Measurements from ENCODE around the gene LYPD6.

The LYPD6 gene

DNA sequence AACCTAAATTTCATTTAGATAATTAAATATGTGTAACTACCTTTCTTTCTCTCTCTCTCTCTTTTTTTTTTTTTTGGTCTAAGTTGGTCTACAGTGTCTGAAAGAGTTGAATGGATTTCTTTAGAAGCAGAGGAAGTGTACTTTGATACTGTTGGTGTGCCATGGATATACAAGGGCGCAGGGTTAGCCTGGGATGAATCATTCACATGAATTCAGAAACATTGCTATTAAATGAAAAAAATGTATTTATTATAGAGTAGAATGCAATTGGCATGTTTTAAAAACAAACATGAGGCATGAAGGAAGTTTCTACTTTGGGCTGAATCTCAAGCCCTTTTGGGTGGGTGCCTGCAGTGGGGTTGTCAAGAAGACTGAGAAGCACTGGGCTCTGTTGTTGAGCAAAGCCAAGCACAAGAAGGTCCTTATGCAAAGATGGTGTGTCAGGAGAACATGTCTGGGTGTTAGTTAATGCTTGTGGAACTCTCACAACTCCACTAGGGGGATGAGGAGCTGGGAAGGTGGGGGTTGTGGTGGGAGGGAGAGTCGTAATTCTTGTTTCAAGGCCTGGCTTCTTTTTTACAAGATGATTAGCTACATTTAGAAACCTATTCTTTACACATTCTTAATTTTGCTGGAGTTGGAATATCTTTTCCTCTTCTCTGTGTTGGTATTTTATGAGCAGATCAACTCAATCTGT is 57.9 kb downstream of the LYPD6 start:
- no peak for DNase-seq (ENCODE audit: low read depth in 1 of 2, low spot score in 1 of 2)
- TF ChIP-seq, protein P1, sequence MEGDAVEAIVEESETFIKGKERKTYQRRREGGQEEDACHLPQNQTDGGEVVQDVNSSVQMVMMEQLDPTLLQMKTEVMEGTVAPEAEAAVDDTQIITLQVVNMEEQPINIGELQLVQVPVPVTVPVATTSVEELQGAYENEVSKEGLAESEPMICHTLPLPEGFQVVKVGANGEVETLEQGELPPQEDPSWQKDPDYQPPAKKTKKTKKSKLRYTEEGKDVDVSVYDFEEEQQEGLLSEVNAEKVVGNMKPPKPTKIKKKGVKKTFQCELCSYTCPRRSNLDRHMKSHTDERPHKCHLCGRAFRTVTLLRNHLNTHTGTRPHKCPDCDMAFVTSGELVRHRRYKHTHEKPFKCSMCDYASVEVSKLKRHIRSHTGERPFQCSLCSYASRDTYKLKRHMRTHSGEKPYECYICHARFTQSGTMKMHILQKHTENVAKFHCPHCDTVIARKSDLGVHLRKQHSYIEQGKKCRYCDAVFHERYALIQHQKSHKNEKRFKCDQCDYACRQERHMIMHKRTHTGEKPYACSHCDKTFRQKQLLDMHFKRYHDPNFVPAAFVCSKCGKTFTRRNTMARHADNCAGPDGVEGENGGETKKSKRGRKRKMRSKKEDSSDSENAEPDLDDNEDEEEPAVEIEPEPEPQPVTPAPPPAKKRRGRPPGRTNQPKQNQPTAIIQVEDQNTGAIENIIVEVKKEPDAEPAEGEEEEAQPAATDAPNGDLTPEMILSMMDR (IDR thresholded peaks at IDR 0.05; ENCODE audit: insufficient read depth, low read length), result no peak
- TF ChIP-seq POLR2AphosphoS5 (IDR thresholded peaks at IDR 0.05; ENCODE audit: low read depth) (no peak), SPI1 (IDR thresholded peaks at IDR 0.05; ENCODE audit: borderline replicate concordance, low read depth) (no peak), GABPA (IDR thresholded peaks at IDR 0.05; ENCODE audit: low read depth) (no peak)
- TF ChIP-seq, protein P2, sequence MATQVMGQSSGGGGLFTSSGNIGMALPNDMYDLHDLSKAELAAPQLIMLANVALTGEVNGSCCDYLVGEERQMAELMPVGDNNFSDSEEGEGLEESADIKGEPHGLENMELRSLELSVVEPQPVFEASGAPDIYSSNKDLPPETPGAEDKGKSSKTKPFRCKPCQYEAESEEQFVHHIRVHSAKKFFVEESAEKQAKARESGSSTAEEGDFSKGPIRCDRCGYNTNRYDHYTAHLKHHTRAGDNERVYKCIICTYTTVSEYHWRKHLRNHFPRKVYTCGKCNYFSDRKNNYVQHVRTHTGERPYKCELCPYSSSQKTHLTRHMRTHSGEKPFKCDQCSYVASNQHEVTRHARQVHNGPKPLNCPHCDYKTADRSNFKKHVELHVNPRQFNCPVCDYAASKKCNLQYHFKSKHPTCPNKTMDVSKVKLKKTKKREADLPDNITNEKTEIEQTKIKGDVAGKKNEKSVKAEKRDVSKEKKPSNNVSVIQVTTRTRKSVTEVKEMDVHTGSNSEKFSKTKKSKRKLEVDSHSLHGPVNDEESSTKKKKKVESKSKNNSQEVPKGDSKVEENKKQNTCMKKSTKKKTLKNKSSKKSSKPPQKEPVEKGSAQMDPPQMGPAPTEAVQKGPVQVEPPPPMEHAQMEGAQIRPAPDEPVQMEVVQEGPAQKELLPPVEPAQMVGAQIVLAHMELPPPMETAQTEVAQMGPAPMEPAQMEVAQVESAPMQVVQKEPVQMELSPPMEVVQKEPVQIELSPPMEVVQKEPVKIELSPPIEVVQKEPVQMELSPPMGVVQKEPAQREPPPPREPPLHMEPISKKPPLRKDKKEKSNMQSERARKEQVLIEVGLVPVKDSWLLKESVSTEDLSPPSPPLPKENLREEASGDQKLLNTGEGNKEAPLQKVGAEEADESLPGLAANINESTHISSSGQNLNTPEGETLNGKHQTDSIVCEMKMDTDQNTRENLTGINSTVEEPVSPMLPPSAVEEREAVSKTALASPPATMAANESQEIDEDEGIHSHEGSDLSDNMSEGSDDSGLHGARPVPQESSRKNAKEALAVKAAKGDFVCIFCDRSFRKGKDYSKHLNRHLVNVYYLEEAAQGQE (IDR thresholded peaks at IDR 0.05; ENCODE audit: insufficient replicate concordance, low read depth), result no peak

DNA sequence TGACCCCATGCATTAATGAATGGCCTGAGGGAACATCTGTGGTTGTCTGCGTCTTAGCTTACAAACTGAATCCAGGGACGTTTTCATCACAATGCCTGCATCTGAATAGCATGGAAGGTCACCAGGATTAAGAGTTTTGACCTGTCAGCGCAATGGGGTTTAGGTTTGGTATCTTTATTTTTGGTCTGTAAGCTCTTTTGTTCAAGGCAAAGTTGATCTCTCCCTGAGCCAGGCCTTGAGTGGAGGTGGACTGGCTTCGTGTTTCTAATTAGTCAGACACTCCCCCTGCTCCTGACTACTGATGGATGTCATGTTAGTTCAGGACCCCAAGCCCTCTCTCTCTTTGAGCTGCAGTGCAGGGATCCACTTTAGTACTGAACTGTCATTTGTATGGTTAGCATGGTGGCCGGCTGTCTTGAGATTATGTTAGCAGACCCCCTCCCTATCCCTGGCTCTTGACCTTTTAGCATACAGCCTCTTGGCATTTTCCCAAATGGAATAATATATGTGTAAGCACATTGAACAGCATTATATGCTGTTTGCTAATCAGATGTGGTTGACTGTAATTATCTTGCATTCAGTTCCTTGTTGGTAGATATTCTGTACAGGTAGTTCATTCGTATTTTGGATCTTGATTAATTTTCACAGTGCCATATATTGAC is 59.2 kb downstream of the LYPD6 start:
- no peak for DNase-seq (ENCODE audit: low read depth in 1 of 2, low spot score in 1 of 2)
- Histone ChIP-seq H3K4me3 (replicated peaks; ENCODE audit: insufficient read depth, low read length) (no peak overlapping the region), H3K27ac (replicated peaks) (no peak overlapping the region), H3K27me3 (ENCODE audit: insufficient read depth, poor library complexity, severe bottlenecking) (no peaks in the 10 kb centered on the region)
- no peak for TF ChIP-seq GABPA (IDR thresholded peaks at IDR 0.05; ENCODE audit: low read depth)
- TF ChIP-seq, protein P2 (IDR thresholded peaks at IDR 0.05; ENCODE audit: insufficient replicate concordance, low read depth), result no peak
- TF ChIP-seq, protein P1 (IDR thresholded peaks at IDR 0.05; ENCODE audit: insufficient read depth, low read length), result no peak
- TF ChIP-seq POLR2AphosphoS5 (IDR thresholded peaks at IDR 0.05; ENCODE audit: low read depth), result no peak
- TF ChIP-seq SPI1 (IDR thresholded peaks at IDR 0.05; ENCODE audit: borderline replicate concordance, low read depth), result no peak

More for the DNA sequence above, 57.9 kb downstream of the LYPD6 start:
- Histone ChIP-seq H3K4me3 (replicated peaks; ENCODE audit: insufficient read depth, low read length) (no peak overlapping the region), H3K27me3 (ENCODE audit: insufficient read depth, poor library complexity, severe bottlenecking) (no peaks in the 10 kb centered on the region), H3K27ac (replicated peaks) (no peak overlapping the region)

DNA sequence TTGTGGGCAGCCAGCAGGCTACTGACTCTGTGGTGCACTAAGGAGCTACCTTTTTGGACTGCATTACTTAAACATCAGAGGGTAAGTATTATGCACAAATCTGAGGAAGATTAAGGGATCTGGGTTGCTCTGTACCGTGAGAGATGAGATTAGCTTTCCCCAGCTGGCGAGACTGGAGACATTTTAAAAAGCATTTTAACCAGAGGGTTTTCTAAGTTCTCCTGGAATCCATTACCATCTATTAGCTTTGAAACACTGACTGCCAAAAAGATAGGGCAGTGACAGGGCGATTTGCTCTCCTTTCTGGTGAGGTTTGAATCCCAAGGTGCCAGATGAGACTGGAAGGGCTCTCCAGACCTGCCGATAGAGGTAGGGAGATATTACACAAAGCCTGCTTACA is 63.2 kb downstream of the LYPD6 start:
- Histone ChIP-seq H3K4me3 (replicated peaks; ENCODE audit: insufficient read depth, low read length) (no peak overlapping the region), H3K27ac (replicated peaks) (no peak overlapping the region), H3K27me3 (ENCODE audit: insufficient read depth, poor library complexity, severe bottlenecking) (no peaks in the 10 kb centered on the region)
- DNase-seq (ENCODE audit: low read depth in 1 of 2, low spot score in 1 of 2), result no peak
- TF ChIP-seq GABPA (IDR thresholded peaks at IDR 0.05; ENCODE audit: low read depth) (no peak), SPI1 (IDR thresholded peaks at IDR 0.05; ENCODE audit: borderline replicate concordance, low read depth) (no peak)
- TF ChIP-seq, protein P1 (IDR thresholded peaks at IDR 0.05; ENCODE audit: insufficient read depth, low read length), result no peak

Measured in HL-60 (cell line).